Right renal pelvis (tissue), 4 donors: Measurements from ENCODE around the gene COL6A1. TPM values are rescaled to one million over a fixed set of nuclear protein-coding genes. Genes with fewer than 3 reads are reported as not detected.
"Not testable (repeated sequence)": the region's sequence is repeated elsewhere in the genome, so short reads cannot be mapped to it uniquely, and the experiment has no call there.

Source experiments
- DNase-seq, 4 donors: peaks; one replicate each; pipeline ENCODE4 v3.0.0-alpha.2; 2013; ENCODE audit warnings: low read depth in 4 of 4, low spot score in 3 of 4, missing footprints in 1 of 4
- polyA plus RNA-seq, 4 donors: library from polyadenylated mRNA; unstranded; fragments of 120-200 nt; gene quantifications; one replicate each; pipeline ENCODE4 v1.2.1, GENCODE V29; 2013; ENCODE audit not compliant: insufficient read length in 4 of 4

Gene COL6A1
- polyA plus RNA-seq, 4 donors: 251 to 352 (median 268) TPM

- no peak for DNase-seq
These were observed 59.6 kb downstream of the COL6A1 start for GRCh38 chr21:46041183-46041582.

GRCh38 chr21:46045154-46045553 lies 63.6 kb downstream of the COL6A1 start:
- DNase-seq: no peak

- DNase-seq: no peak
These were observed 64.9 kb downstream of the COL6A1 start for GRCh38 chr21:46046471-46046870.

- not testable (repeated sequence) for DNase-seq
These were observed 65.3 kb downstream of the COL6A1 start for GRCh38 chr21:46046906-46047305.

GRCh38 chr21:46048926-46049889 lies 67.6 kb downstream of the COL6A1 start:
- DNase-seq: no peak

- no peak for DNase-seq
These were observed 68.5 kb downstream of the COL6A1 start for GRCh38 chr21:46049890-46050667.

- DNase-seq: no peak
These were observed 69.3 kb downstream of the COL6A1 start for GRCh38 chr21:46050668-46051378.

GRCh38 chr21:46051379-46051770 lies 69.8 kb downstream of the COL6A1 start:
- no peak for DNase-seq

GRCh38 chr21:46051821-46052675 lies 70.5 kb downstream of the COL6A1 start:
- no peak for DNase-seq

GRCh38 chr21:46052703-46053651 lies 71.4 kb downstream of the COL6A1 start:
- no peak for DNase-seq

- no peak for DNase-seq
These were observed 72.5 kb downstream of the COL6A1 start for GRCh38 chr21:46054031-46054430.

- DNase-seq: no peak
These were observed 72.9 kb downstream of the COL6A1 start for GRCh38 chr21:46054451-46054881.

Other genes with a start within 250 kb of the COL6A1 start
- gene COL6A2, start 116.3 kb downstream of the COL6A1 start, polyA plus RNA-seq: 100 to 1,000 TPM; 181 to 254 (median 205) TPM
- gene FTCD, start 173.8 kb downstream of the COL6A1 start, polyA plus RNA-seq: 10 to 100 TPM; 15.2 to 34.2 (median 27.7) TPM
- 10 to 100 TPM in 3 of 4 donors, 1 to 10 TPM in 1; 10.0 to 12.8 (median 12.6) TPM for gene SPATC1L, start 202.7 kb downstream of the COL6A1 start, polyA plus RNA-seq
- gene LSS, start 247.0 kb downstream of the COL6A1 start, polyA plus RNA-seq: 10 to 100 TPM; 28.1 to 36.3 (median 35.5) TPM